HFF-Myc (cell line): ENCODE measurements around the gene PDE11A.
"Not testable (repeated sequence)": the region's sequence is repeated elsewhere in the genome, so short reads cannot be mapped to it uniquely, and the experiment has no call there.

Experiments used
- DNase-seq: peaks from one replicate; pipeline ENCODE4 v3.0.0-alpha.2; 2011; ENCODE audit warnings: low read depth; ENCODE audit errors: extremely low read depth
- H3K4me3 ChIP-seq: replicated peaks from 2 replicates; pipeline ENCODE4 v1.5.1; 2011; ENCODE audit warnings: low read depth, mild to moderate bottlenecking, control low read depth, low read length
- TF ChIP-seq, protein P1 (sequence below): IDR thresholded peaks from 2 replicates; pipeline ENCODE4 v1.5.1; 2012; ENCODE audit warnings: mild to moderate bottlenecking, low read depth, low read length, control low read depth; ENCODE audit errors: missing control alignments

PDE11A gene

DNA sequence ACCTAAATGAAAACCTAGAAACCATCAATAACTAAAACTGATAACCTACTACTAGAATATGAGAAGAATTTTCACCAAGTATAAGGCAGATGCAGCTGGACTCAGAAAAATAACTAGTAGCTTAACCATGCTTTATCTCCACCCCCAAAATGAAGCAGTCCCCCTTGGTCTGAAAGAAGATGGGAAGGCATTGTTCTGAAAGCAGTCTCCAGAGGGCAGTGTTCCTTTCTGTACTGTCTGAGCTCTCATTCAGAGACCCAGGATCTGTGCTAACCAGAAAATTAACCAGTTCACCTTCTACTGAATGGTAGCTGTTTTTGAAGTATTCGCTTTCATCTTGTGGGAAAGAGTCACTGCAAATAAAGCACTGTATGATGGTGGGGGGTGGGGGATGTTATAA, 273.0 kb downstream of the PDE11A start:
- DNase-seq: peak; percentile 5
- no peak overlapping the region for H3K4me3 ChIP-seq
- TF ChIP-seq, protein P1, sequence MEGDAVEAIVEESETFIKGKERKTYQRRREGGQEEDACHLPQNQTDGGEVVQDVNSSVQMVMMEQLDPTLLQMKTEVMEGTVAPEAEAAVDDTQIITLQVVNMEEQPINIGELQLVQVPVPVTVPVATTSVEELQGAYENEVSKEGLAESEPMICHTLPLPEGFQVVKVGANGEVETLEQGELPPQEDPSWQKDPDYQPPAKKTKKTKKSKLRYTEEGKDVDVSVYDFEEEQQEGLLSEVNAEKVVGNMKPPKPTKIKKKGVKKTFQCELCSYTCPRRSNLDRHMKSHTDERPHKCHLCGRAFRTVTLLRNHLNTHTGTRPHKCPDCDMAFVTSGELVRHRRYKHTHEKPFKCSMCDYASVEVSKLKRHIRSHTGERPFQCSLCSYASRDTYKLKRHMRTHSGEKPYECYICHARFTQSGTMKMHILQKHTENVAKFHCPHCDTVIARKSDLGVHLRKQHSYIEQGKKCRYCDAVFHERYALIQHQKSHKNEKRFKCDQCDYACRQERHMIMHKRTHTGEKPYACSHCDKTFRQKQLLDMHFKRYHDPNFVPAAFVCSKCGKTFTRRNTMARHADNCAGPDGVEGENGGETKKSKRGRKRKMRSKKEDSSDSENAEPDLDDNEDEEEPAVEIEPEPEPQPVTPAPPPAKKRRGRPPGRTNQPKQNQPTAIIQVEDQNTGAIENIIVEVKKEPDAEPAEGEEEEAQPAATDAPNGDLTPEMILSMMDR: peak; percentile 61

DNA sequence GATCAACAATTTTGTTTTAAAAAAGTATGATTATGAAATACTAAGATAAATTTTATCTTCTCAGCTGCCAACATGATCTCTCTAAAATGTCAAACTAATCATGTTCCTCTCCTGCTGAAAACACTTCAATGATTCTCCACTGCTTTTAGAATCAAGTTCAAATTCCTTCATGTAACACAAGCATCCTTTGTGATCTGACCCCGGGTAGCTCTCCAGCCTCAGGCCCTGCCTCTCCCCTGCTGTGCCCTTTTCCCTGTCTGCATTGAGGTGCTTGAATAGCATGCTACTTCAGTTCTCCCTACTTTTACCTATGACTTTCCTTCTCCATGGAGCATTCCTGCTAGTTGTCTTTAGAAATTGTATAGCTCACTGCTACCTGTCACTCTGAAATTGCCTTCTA, 274.8 kb downstream of the PDE11A start:
- no peak for DNase-seq
- TF ChIP-seq, protein P1: no peak
- H3K4me3 ChIP-seq: no peak overlapping the region

DNA sequence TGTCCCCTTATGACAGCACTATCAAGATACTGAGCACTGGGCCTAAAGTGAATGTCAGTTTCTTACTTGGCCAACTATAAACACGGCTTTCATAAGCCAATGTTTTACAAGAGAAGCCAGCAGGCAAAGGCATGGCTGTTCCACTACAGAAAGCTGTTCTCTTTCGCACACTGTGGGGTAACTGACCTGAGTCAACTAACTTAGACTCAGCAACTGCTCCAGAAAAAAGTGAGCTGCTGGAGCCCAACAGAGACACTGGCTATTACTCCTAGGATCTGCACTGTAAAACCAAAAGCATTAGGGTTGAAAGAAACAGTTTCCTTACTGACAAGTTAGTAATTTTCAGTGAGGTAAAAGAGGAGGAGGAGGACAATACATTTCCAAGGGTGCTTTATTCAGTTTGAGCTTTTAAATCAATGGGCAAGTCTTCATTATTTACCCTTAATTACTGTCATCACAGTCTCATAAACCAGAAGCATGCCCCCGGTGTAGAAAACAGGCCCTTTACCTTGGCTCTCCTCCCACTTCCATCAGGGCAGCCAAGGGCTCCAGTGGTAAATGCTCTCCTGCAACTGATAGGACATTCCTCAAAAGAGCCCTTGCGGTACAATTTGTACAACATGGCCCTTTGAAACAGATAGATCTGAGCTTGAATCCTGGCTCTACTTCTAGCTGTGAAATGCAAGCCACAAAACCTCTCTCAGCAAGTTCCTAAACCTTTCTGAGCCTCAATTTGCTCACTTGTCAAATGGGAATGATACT, 275.7 kb downstream of the PDE11A start:
- H3K4me3 ChIP-seq: no peak overlapping the region
- TF ChIP-seq, protein P1: no peak
- no peak for DNase-seq

DNA sequence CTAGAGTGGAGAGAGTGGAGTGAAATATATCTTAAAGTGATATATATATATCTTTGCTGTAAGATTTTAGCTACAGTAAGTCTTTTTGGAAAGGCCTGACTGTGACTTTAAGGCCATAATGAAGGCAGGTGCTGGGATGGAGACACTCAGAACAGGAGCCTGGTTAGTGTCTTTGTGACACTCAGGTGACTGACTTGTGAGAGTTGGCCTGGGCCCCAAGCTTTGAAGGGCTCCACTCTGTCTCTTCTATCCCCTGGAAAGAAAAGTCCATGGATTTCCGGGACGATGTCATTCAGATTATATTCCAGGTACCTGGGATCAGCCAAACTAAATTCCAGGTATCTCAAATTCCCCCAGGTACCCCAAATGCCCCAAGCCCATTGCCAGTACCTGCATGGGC, 276.6 kb downstream of the PDE11A start:
- DNase-seq: no peak
- no peak overlapping the region for H3K4me3 ChIP-seq
- TF ChIP-seq, protein P1: no peak

DNA sequence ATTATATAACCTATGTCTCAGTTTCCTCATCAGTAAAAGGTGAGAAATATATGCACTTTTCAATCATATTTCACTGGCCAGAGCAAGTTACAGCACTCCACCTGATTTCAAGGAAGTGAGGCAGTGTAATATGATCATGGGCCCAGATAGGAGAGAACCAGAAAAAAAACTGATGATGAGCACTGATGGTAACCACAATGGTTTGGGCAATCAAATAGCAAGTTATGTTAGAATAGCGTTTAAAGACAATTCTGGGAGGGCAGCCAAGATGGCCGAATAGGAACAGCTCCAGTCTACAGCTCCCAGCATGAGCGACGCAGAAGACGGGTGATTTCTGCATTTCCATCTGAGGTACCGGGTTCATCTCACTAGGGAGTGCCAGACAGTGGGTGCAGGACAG, 287.4 kb downstream of the PDE11A start:
- DNase-seq, H3K4me3 ChIP-seq: not testable (repeated sequence)

DNA sequence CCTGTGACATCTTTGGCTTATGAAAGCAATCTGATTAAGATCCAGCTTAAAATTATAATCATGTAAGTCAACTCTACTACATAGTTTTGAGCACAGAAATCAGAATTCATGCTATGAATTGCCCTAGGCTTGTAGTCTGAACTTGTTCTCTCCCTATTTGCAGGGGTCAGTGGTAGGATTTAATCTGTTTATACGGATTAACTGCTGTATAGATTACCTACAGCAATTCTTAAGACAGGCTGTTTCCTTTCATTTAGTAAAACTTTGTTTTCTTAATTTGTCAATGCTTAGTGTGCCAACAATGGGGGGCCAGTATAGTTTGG, 287.9 kb downstream of the PDE11A start:
- no peak for DNase-seq
- TF ChIP-seq, protein P1: no peak
- H3K4me3 ChIP-seq: no peak overlapping the region

DNA sequence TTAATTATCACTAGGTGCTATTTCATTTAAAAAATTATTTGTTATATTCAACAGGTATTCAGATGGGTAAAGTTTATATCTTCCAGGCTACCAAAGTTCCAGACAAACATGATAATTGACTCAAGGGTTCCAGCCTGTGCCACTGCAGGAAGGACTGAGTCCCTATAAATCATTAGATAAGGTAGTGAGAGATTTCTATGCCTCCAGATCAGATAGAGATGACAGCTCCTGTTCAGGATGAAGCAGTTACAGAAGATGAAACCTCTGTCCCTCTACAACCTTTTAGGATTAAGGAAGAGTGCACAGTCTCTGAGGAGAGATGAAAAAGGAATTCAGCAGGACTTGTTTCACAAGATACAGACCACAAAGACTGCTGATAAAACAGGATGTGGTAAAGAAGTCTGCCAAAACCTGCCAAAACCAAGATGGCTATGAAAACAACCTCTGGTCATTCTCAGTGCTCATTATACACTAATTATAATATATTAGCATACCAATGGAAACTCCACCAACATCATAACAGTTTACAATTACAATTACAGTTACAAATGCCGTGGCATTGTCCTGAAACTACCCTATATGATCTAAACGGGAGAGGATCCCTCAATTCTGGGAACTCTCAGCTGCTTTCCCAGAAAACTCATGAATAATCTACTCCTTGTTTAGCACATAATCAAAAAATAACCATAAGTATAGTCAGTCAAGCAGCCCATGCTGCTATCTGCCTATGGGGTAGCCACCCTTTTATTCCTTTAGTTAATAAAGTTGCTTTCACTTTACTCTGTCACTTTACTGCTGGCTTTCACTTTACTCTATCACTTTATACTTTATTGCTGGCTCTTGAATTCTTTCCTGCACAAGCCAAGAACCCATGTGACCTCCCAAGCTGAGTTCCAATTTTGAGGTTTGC, 288.5 kb downstream of the PDE11A start:
- DNase-seq: peak; percentile 4
- TF ChIP-seq, protein P1: no peak
- no peak overlapping the region for H3K4me3 ChIP-seq
